DLD1 (cell line): ENCODE results near the gene VAV2.

Experiments used
- in situ Hi-C: cut with HindIII; loops from 2 replicates; pipeline ENCODE4 v1.10.0; 2017; ENCODE audit warnings: low sequenced_read_pairs

The VAV2 gene

GRCh38 chr9:133996531-133997520 lies 4.7 kb upstream of the VAV2 start:
- in situ Hi-C loops: loop anchor here (25.0 kb wide), 1 partner anchor 210 kb away; no protein-coding TSS in a partner anchor

GRCh38 chr9:133995012-133995896 lies 3.1 kb upstream of the VAV2 start:
- in situ Hi-C loops: loop anchor here (25.0 kb wide), 1 partner anchor 208 kb away; no protein-coding TSS in a partner anchor

- in situ Hi-C loops: loop anchor here (25.0 kb wide), 1 partner anchor 207 kb away; no protein-coding TSS in a partner anchor
These were observed 2.4 kb upstream of the VAV2 start for GRCh38 chr9:133994353-133995011.

- in situ Hi-C loops: loop anchor here (25.0 kb wide), 1 partner anchor 206 kb away; no protein-coding TSS in a partner anchor
These were observed 1.6 kb upstream of the VAV2 start for GRCh38 chr9:133993635-133994253.

- in situ Hi-C loops: loop anchor here (25.0 kb wide), 1 partner anchor 206 kb away; no protein-coding TSS in a partner anchor
These were observed 883 bp upstream of the VAV2 start for GRCh38 chr9:133992780-133993634.

- in situ Hi-C loops: loop anchor here (25.0 kb wide), 1 partner anchor 204 kb away; no protein-coding TSS in a partner anchor
These were observed 756 bp downstream of the VAV2 start for GRCh38 chr9:133991214-133991921.

- in situ Hi-C loops: loop anchor here (25.0 kb wide), 1 partner anchor 203 kb away; no protein-coding TSS in a partner anchor
These were observed 1.5 kb downstream of the VAV2 start for GRCh38 chr9:133990366-133991213.

GRCh38 chr9:133989625-133990365 lies 2.3 kb downstream of the VAV2 start:
- in situ Hi-C loops: loop anchor here (25.0 kb wide), 1 partner anchor 202 kb away; no protein-coding TSS in a partner anchor

GRCh38 chr9:133988771-133989170 lies 3.4 kb downstream of the VAV2 start:
- in situ Hi-C loops: loop anchor here (25.0 kb wide), 1 partner anchor 201 kb away; no protein-coding TSS in a partner anchor

- in situ Hi-C loops: loop anchor here (25.0 kb wide), 1 partner anchor 201 kb away; no protein-coding TSS in a partner anchor
These were observed 4.0 kb downstream of the VAV2 start for GRCh38 chr9:133987946-133988665.

- in situ Hi-C loops: loop anchor here (25.0 kb wide), 1 partner anchor 200 kb away; no protein-coding TSS in a partner anchor
These were observed 4.7 kb downstream of the VAV2 start for GRCh38 chr9:133987446-133987788.

GRCh38 chr9:133986774-133987445 lies 5.2 kb downstream of the VAV2 start:
- in situ Hi-C loops: loop anchor here (25.0 kb wide), 1 partner anchor 200 kb away; no protein-coding TSS in a partner anchor

GRCh38 chr9:133986061-133986460 lies 6.1 kb downstream of the VAV2 start:
- in situ Hi-C loops: loop anchor here (25.0 kb wide), 1 partner anchor 199 kb away; no protein-coding TSS in a partner anchor

- in situ Hi-C loops: loop anchor here (25.0 kb wide), 1 partner anchor 196 kb away; no protein-coding TSS in a partner anchor
These were observed 9.0 kb downstream of the VAV2 start for GRCh38 chr9:133982971-133983720.
